Ishikawa (cell line): ENCODE results near the gene CACNA1A.

ENCODE experiments used
- CEBPB ChIP-seq: IDR thresholded peaks from 2 replicates; pipeline ENCODE4 v1.6.1; 2012
- CREB1 ChIP-seq: IDR thresholded peaks from 2 replicates; pipeline ENCODE4 v1.6.1; 2012; ENCODE audit warnings: low read depth
- EGR1 ChIP-seq: IDR thresholded peaks from 2 replicates; pipeline ENCODE4 v1.6.1; 2012
- EP300 ChIP-seq: IDR thresholded peaks from 2 replicates; pipeline ENCODE4 v1.6.1; 2012; ENCODE audit warnings: borderline replicate concordance
- MAX ChIP-seq: IDR thresholded peaks from 2 replicates; pipeline ENCODE4 v1.6.1; 2012
- NFIC ChIP-seq: IDR thresholded peaks from 2 replicates; pipeline ENCODE4 v1.6.1; 2012
- RAD21 ChIP-seq: IDR thresholded peaks from 2 replicates; pipeline ENCODE4 v1.6.1; 2012; ENCODE audit warnings: low read depth
- REST ChIP-seq: IDR thresholded peaks from 2 replicates; pipeline ENCODE4 v1.6.1; 2012; ENCODE audit warnings: low read depth, mild to moderate bottlenecking
- TAF1 ChIP-seq: IDR thresholded peaks from 2 replicates; pipeline ENCODE4 v1.6.1; 2012; ENCODE audit warnings: low read depth, mild to moderate bottlenecking
- TCF12 ChIP-seq: IDR thresholded peaks from 2 replicates; pipeline ENCODE4 v1.6.1; 2012; ENCODE audit warnings: low read depth
- TEAD4 ChIP-seq: IDR thresholded peaks from 2 replicates; pipeline ENCODE4 v1.6.1; 2012
- USF1 ChIP-seq: IDR thresholded peaks from 2 replicates; pipeline ENCODE4 v1.6.1; 2012
- YY1 ChIP-seq: IDR thresholded peaks from 2 replicates; pipeline ENCODE4 v1.6.1; 2012; ENCODE audit warnings: low read depth
- ZBTB7A ChIP-seq: IDR thresholded peaks from 2 replicates; pipeline ENCODE4 v1.6.1; 2012; ENCODE audit warnings: low read depth

GRCh38 chr19:13554506-13555240, 48.4 kb upstream of the CACNA1A start:
- no peak for TF ChIP-seq CEBPB
- TF ChIP-seq EP300 = no peak
- no peak for TF ChIP-seq MAX
- no peak for TF ChIP-seq REST
- no peak for TF ChIP-seq TCF12
- no peak for TF ChIP-seq EGR1
- no peak for TF ChIP-seq RAD21
- no peak for TF ChIP-seq CREB1
- TF ChIP-seq YY1 = no peak
- no peak for TF ChIP-seq TAF1
- no peak for TF ChIP-seq NFIC
- TF ChIP-seq ZBTB7A = no peak
- no peak for TF ChIP-seq USF1
- TF ChIP-seq TEAD4 = no peak
